DLD1 (cell line): ENCODE data around the gene NDE1.
"Not testable (repeated sequence)": the region's sequence is repeated elsewhere in the genome, so short reads cannot be mapped to it uniquely, and the experiment has no call there.

Source experiments
- in situ Hi-C: cut with HindIII; loops from 2 replicates; pipeline ENCODE4 v1.10.0; 2017; ENCODE audit warnings: low sequenced_read_pairs

Gene NDE1

DNA sequence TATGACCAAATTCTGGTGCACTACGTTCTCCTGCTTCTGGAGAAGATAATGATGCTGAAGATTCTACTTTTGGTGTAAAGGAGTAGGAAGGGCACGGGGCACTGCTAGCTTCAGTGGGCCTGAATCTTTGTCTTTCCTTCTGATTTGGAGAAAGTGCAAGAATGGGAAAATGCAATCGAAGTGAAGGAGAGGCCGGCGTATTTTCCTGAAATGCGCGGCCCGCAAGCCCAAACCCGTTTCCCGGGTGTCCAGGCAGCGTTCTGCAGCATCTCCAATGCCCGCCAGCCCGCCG lies 372 bp upstream of the NDE1 start:
- in situ Hi-C loops: no loop called here

DNA sequence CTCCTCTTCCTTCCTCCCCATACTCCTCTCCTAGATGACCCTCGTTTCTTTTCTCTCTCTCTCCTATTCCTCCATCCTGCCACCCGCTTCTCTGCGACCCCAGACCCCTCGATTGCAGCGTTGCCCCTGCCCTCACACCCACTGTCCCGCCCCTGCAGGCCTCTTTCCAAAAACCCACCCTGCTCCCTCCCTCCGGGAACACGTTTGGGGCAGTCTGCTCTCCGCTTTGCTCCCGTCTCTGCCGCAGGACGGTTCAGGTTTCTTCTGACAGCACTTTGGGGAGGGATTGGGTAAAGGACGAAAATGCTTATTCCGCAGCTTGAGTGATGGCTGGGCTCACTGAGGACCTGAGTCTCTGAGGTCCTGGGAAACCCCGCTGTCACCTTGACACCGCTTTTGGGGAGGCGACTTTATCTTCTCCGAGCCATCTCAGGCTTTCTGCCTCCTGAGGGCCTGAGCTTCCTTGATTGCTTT lies 690 bp downstream of the NDE1 start:
- in situ Hi-C loops: no loop called here

GRCh38 chr16:15652293-15653001 lies 2.4 kb downstream of the NDE1 start:
- in situ Hi-C loops: no loop called here

DNA sequence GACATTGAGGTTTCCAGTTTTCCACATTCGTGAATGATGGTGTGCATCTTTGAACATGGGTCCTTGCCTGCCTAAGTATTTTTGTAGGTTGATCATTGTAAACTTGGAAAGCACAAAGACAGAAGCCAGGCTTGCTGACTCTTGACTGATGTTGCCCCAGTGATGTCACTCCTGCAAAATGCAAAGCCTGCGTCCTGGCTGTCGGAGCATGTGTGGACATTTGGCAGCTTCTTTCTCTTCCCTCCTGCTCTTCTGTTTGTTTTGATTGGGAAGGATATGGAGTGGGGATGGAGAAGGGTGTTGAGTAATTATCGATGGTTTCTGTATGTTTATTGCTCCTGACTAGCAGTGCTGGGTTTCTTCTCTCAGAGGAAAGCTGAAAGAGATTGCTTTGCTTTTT lies 3.2 kb downstream of the NDE1 start:
- in situ Hi-C loops: no loop called here

GRCh38 chr16:15654591-15654990 lies 4.5 kb downstream of the NDE1 start:
- in situ Hi-C loops: no loop called here

GRCh38 chr16:15655561-15655960 lies 5.5 kb downstream of the NDE1 start:
- in situ Hi-C loops: not testable (repeated sequence)

DNA sequence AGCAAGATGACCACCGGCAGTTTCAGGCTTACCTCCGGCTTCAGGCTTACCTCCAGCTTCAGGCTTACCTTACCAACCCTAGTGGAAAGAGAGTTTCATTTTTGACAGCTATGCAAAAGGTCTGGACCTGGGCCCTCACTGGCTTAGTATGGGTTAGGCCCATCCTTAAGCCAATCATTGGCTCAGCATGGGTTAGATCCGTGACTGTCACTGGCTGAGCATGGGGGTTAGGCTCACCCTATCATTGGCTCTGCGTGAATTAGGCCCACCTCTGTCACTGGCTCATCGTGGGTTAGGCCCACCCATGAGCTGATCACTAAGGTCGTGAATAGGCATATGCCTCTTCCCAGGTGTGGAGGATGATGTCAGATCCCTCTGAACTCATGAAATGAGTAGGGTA lies 8.1 kb downstream of the NDE1 start:
- in situ Hi-C loops: no loop called here

- in situ Hi-C loops: no loop called here
These were observed 8.5 kb downstream of the NDE1 start for GRCh38 chr16:15658556-15658955.

DNA sequence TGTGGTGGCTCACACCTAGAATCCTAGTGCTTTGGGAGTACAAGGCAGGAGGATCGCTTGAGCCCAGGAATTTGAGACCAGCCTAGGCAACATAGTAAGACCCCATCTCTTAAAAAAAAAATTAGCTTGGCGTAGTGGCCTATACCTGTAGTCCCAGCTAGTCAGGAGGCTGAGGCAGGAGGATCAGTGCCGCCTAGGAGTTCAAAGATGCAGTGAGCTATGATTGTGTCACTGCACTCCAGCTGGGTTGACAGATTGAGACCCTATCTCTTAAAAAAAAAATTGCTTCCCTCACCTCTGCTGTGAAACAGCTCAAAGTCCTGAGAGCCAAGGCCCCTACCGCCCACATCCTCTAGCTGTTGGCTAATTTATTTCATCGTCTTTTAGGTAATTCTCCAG lies 10.2 kb downstream of the NDE1 start:
- in situ Hi-C loops: no loop called here

- in situ Hi-C loops: no loop called here
These were observed 15.1 kb downstream of the NDE1 start for GRCh38 chr16:15665107-15665506.

GRCh38 chr16:15667091-15667742 lies 17.2 kb downstream of the NDE1 start:
- in situ Hi-C loops: no loop called here

- in situ Hi-C loops: no loop called here
These were observed 21.6 kb downstream of the NDE1 start for GRCh38 chr16:15671530-15672117.

- in situ Hi-C loops: not testable (repeated sequence)
These were observed 22.1 kb downstream of the NDE1 start for GRCh38 chr16:15672127-15672513.

DNA sequence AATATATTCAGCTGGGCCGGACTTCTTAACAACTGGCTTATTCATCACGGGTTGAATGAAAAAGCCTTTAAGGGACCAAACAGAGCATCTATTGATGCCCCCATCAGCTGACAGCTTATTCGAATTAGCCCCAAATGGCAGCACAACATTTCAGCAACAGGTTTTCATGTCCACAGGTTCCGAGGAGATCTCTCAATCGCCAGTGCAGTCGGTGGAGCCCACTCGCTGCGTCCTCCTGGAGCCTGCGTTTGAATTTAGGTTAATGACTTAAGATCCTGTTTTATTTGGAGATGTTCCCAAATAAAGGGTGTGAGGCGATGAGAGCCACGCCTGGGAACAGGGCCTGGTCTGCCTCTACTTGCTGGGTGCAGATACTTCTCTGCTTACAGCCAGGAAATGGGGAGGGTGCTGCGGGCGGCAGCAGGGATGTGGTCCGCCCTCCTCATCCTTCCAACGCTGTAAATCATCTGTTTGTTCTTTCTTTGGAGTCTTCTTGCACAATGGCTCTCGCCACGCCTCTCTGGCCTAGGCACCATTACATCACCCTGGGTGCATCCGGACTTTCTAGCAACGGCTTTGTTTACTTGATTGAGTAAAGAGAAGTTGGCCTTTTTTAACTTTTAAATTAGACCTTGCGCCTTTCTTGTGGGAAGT lies 22.6 kb downstream of the NDE1 start:
- in situ Hi-C loops: no loop called here

- in situ Hi-C loops: no loop called here
These were observed 24.5 kb downstream of the NDE1 start for GRCh38 chr16:15674571-15674970.

- in situ Hi-C loops: no loop called here
These were observed 26.5 kb downstream of the NDE1 start for GRCh38 chr16:15676506-15676905.

DNA sequence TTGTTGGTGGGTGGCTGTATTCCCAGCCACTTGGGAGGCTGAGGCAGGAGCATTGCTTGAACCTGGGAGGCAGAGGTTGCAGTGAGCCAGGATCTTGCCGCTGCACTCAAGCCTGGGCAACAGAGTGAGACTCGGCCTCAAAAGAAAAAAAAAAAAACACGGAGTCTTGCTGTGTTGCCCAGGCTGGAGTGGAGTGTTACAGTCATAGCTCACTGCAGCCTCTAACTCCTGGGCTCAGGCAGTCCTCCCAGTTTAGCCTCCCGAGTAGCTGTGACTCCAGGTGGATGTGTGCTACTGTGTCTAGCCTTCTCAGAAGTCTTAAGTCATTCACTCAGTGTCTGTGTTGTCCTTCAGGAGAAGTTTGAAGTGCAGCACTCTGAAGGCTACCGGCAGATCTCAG lies 27.4 kb downstream of the NDE1 start:
- in situ Hi-C loops: no loop called here

DNA sequence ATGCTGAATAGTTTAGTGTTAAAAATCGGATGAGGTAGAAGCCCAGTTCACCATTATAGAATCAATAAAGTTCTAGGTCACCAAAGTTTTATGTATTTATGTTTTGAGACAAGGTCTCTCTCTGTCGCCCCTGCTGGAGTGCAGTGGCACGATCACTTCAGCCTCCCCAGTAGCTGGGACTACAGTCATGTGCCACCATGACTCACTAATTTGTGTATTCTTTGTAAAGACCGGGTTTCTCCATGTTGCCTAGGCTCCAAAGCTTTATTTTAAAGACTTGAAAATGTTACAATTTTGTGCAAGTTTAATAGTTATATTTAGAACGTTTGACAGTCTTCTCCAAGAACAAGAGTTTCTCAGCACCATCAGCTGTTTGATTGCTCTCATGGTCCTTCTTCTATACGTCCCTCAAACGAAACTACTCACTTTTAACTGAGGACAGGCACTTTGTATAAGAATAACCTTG lies 32.1 kb downstream of the NDE1 start:
- in situ Hi-C loops: no loop called here

- in situ Hi-C loops: no loop called here
These were observed 36.2 kb downstream of the NDE1 start for GRCh38 chr16:15686287-15686686.

DNA sequence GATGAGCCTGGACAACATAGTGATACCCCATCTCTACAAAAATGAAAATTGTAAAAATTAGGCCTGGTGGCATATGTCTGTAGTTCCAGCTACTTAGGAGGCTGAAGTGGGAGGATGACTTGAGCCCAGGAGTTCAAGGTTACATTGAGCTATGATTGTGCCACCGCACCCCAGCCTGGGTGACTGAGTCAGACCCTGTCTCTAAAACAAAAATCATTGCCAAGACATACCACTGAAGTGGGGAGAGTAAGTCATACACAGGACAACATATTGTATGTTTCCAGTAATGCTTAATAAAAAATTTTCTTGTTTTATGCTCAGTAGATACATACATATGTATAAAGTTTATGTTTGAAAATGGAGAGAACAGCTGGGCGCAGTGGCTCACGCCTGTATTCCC lies 39.2 kb downstream of the NDE1 start:
- in situ Hi-C loops: no loop called here

DNA sequence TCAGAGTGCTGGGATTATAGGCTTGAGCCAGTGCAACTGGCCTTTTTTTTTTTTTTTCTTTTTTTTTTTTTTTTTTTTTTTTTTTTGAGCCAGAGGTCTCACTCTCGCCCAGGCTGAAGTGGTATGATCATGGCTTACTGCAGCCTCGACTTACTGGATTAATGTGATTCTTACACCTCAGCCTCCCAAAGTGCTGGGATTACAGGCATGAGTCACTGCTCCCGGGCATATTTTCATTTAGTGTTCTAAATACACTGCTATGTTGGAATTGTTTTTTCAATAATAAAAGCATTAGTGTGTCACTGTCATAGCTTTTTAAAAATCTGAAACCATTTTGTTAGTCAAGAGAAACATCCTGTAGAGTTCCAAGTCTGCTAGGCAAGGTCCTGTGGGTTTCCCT lies 40.3 kb downstream of the NDE1 start:
- in situ Hi-C loops: no loop called here

DNA sequence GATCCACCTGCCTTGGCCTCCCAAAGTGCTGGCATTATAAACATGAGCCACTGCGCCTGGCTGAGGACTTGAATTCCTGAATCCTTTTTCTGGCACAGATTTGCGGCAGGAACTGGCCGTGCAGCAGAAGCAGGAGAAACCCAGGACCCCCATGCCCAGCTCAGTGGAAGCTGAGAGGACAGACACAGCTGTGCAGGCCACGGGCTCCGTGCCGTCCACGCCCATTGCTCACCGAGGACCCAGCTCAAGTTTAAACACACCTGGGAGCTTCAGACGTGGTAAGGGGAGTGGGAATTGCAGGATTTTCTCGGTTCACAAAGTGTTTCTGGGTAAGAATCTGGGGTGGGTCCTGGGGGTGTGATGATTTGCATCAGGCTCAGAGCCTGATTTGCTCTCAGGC lies 41.0 kb downstream of the NDE1 start:
- in situ Hi-C loops: no loop called here
